ENCODE measurements around the gene MICOS13.

DNA sequence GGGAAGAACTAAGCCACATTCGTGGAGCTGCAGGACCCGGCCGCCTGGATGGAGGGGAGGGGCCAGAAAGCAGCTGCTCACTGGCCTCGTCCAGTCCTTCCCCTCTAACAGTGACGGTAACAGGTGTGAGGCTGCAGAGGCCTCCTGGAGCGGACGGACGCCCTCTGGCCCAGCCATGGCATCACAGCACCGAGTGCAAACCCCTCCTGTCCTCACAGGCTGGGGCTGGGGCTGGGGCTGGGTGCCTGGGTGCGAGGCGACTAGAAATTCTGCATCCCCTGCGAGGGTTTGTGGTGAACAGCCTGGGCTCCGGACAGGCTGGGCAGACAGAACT, 3.6 kb downstream of the MICOS13 start:
- TF ChIP-seq, protein P1, sequence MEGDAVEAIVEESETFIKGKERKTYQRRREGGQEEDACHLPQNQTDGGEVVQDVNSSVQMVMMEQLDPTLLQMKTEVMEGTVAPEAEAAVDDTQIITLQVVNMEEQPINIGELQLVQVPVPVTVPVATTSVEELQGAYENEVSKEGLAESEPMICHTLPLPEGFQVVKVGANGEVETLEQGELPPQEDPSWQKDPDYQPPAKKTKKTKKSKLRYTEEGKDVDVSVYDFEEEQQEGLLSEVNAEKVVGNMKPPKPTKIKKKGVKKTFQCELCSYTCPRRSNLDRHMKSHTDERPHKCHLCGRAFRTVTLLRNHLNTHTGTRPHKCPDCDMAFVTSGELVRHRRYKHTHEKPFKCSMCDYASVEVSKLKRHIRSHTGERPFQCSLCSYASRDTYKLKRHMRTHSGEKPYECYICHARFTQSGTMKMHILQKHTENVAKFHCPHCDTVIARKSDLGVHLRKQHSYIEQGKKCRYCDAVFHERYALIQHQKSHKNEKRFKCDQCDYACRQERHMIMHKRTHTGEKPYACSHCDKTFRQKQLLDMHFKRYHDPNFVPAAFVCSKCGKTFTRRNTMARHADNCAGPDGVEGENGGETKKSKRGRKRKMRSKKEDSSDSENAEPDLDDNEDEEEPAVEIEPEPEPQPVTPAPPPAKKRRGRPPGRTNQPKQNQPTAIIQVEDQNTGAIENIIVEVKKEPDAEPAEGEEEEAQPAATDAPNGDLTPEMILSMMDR (conservative IDR thresholded peaks at IDR 0.05; ENCODE audit: low read length), result no peak
- no peak for TF ChIP-seq EZH2phosphoT487 (IDR thresholded peaks at IDR 0.05; ENCODE audit: borderline replicate concordance)
